Natural killer cell (primary cell): ENCODE data around the gene TXNRD1. TPM values are rescaled to one million over a fixed set of nuclear protein-coding genes. Genes with fewer than 3 reads are reported as not detected.

Source experiments
- ATAC-seq, 3 donors: fragments of 150-1000 bp in 2 of 3; fragments of 200-7000 bp in 1 of 3; cut with Tn5 transposase; 1 replicate in 1 of 3; 2 replicates in 2 of 3; pipeline ENCODE4 v1.10.0; 2021; ENCODE audit warnings: mild to moderate bottlenecking in 2 of 3, moderate library complexity in 2 of 3
- DNase-seq, 2 donors: peaks; one replicate each; pipeline versions ENCODE4 v3.0.0 to v3.0.0-alpha.2; 2013 to 2021; ENCODE audit warnings: mixed read lengths in 1 of 2
- H3K27ac ChIP-seq: one replicate; pipeline ENCODE4 v1.5.1; 2013; ENCODE audit warnings: mild to moderate bottlenecking, low read length
- H3K27me3 ChIP-seq: one replicate; pipeline ENCODE4 v1.6.1; 2013; ENCODE audit warnings: low read length; ENCODE audit not compliant: control insufficient read depth, insufficient read depth
- H3K36me3 ChIP-seq: one replicate; pipeline ENCODE4 v1.6.1; 2013; ENCODE audit warnings: low read length; ENCODE audit not compliant: control insufficient read depth, insufficient read depth
- H3K4me1 ChIP-seq: one replicate; pipeline ENCODE4 v1.6.1; 2013; ENCODE audit warnings: low read length; ENCODE audit not compliant: control insufficient read depth, insufficient read depth
- H3K4me3 ChIP-seq: one replicate; pipeline ENCODE4 v1.5.1; 2013; ENCODE audit warnings: low read length
- H3K9me3 ChIP-seq: one replicate; pipeline ENCODE4 v1.6.1; 2013; ENCODE audit warnings: low read length; ENCODE audit not compliant: control insufficient read depth, insufficient read depth
- H3K27ac Mint-ChIP-seq, 2 donors: one replicate each; pipeline ENCODE4 v1.8.0; 2022; ENCODE audit warnings: mild to moderate bottlenecking in 2 of 2, mixed read lengths in 2 of 2, moderate library complexity in 1 of 2
- H3K27me3 Mint-ChIP-seq, 2 donors: one replicate each; pipeline ENCODE4 v1.8.0; 2022; ENCODE audit warnings: low read depth in 2 of 2, mixed read lengths in 2 of 2
- H3K36me3 Mint-ChIP-seq: one replicate; pipeline ENCODE4 v1.8.0; 2022; ENCODE audit warnings: mixed read lengths
- H3K4me1 Mint-ChIP-seq, 2 donors: one replicate each; pipeline ENCODE4 v1.8.0; 2022; ENCODE audit warnings: mixed read lengths in 2 of 2
- H3K4me3 Mint-ChIP-seq: one replicate; pipeline ENCODE4 v1.8.0; 2022; ENCODE audit warnings: mild to moderate bottlenecking, moderate library complexity, mixed read lengths
- H3K9me3 Mint-ChIP-seq, 2 donors: one replicate each; pipeline ENCODE4 v1.8.0; 2022; ENCODE audit warnings: mixed read lengths in 2 of 2
- CTCF ChIP-seq: fragments of 200-600 bp; IDR thresholded peaks from one replicate; pipeline ENCODE4 v1.8.0; 2022; ENCODE audit warnings: antibody characterized with exemption
- WGBS: methylation state at CpG from one replicate; pipeline ENCODE4 v1.1.7; 2013; ENCODE audit warnings: missing lambda C conversion rate; ENCODE audit not compliant: insufficient coverage; 5-methylcytosine and 5-hydroxymethylcytosine counted together
- intact Hi-C: fragments of 100-400 bp; cut with micrococcal nuclease; formaldehyde crosslinking; loops from one replicate; pipeline ENCODE4 v1.14.2; 2022
- total RNA-seq, 4 donors: library from RNA; stranded (reverse); fragments of 120-200 nt in 1 of 4; gene quantifications; one replicate each; pipeline versions ENCODE4 v1.2.3 to v1.2.4, GENCODE V29; 2013 to 2022

The TXNRD1 gene
- total RNA-seq, 3 donors from 2014 or later (not counting 1 experiment from before 2014, with no cell fraction given) = 46.9 to 59.7 (median 47.3) TPM

GRCh38 chr12:104190641-104191176 is 24.9 kb upstream of the TXNRD1 start:
- H3K4me3 Mint-ChIP-seq = no peak overlapping the region
- H3K9me3 ChIP-seq = no peaks in the 10 kb centered on the region
- H3K27ac ChIP-seq = no peak overlapping the region
- no peaks in the 10 kb centered on the region for H3K9me3 Mint-ChIP-seq
- no peaks in the 10 kb centered on the region for H3K4me1 ChIP-seq
- no peaks in the 10 kb centered on the region for H3K36me3 Mint-ChIP-seq
- no peak overlapping the region for H3K4me3 ChIP-seq
- no peak overlapping the region for H3K27ac Mint-ChIP-seq
- ATAC-seq (no peak), DNase-seq (no peak)
- TF ChIP-seq CTCF = no peak
- H3K27me3 ChIP-seq = no peaks in the 10 kb centered on the region
- 98% methylated on average over 3 of the region's 3 CpGs for WGBS
- intact Hi-C loops = no loop called here
- H3K4me1 Mint-ChIP-seq = no peaks in the 10 kb centered on the region
- peaks cover 2 to 3% of the 10 kb centered on the region in 2 donors for H3K27me3 Mint-ChIP-seq
- no peaks in the 10 kb centered on the region for H3K36me3 ChIP-seq

- ATAC-seq = no peak
- Mint-ChIP-seq H3K4me3 (no peak overlapping the region), H3K4me1 (no peaks in the 10 kb centered on the region)
Observed at GRCh38 chr12:104197264-104197663, 18.3 kb upstream of the TXNRD1 start.

GRCh38 chr12:104199964-104200363 is 15.6 kb upstream of the TXNRD1 start:
- no peak overlapping the region for H3K27ac Mint-ChIP-seq
- Histone ChIP-seq H3K27ac (no peak overlapping the region), H3K27me3 (no peaks in the 10 kb centered on the region), H3K36me3 (no peaks in the 10 kb centered on the region), H3K4me3 (no peak overlapping the region), H3K9me3 (no peaks in the 10 kb centered on the region), H3K4me1 (no peaks in the 10 kb centered on the region)
- no peaks in the 10 kb centered on the region for H3K4me1 Mint-ChIP-seq
- peaks cover 0 to 3% of the 10 kb centered on the region in 2 donors for H3K9me3 Mint-ChIP-seq
- WGBS = 100% methylated on average over 1 of the region's 2 CpGs
- peaks cover 23 to 44% of the 10 kb centered on the region in 2 donors for H3K27me3 Mint-ChIP-seq
- intact Hi-C loops = no loop called here
- TF ChIP-seq CTCF = no peak
- DNase-seq (no peak), ATAC-seq (no peak)
- H3K4me3 Mint-ChIP-seq = no peak overlapping the region
- no peaks in the 10 kb centered on the region for H3K36me3 Mint-ChIP-seq

More at GRCh38 chr12:104197264-104197663, 18.3 kb upstream of the TXNRD1 start:
- H3K27ac ChIP-seq = no peak overlapping the region
- Mint-ChIP-seq H3K27ac (no peak overlapping the region), H3K9me3 (peaks cover 0 to 3% of the 10 kb centered on the region in 2 donors), H3K36me3 (no peaks in the 10 kb centered on the region), H3K27me3 (peaks cover 23 to 44% of the 10 kb centered on the region in 2 donors)
- WGBS = 86% methylated on average over 1 of the region's 2 CpGs
- H3K9me3 ChIP-seq = no peaks in the 10 kb centered on the region
- no peaks in the 10 kb centered on the region for H3K27me3 ChIP-seq
- H3K4me1 ChIP-seq = no peaks in the 10 kb centered on the region
- intact Hi-C loops = no loop called here
- no peaks in the 10 kb centered on the region for H3K36me3 ChIP-seq
- H3K4me3 ChIP-seq = no peak overlapping the region
- DNase-seq = no peak
- no peak for TF ChIP-seq CTCF
